Suppressor macrophage (primary cell): Measurements from ENCODE around the gene C10orf105.
A peak's percentile ranks its signal among the peaks of the same experiment; 100 is the strongest.

ENCODE experiments used
- DNase-seq, 4 experiments: peaks; one replicate each; pipeline ENCODE4 v3.0.0-alpha.2; 2020 to 2022

Gene C10orf105

DNA sequence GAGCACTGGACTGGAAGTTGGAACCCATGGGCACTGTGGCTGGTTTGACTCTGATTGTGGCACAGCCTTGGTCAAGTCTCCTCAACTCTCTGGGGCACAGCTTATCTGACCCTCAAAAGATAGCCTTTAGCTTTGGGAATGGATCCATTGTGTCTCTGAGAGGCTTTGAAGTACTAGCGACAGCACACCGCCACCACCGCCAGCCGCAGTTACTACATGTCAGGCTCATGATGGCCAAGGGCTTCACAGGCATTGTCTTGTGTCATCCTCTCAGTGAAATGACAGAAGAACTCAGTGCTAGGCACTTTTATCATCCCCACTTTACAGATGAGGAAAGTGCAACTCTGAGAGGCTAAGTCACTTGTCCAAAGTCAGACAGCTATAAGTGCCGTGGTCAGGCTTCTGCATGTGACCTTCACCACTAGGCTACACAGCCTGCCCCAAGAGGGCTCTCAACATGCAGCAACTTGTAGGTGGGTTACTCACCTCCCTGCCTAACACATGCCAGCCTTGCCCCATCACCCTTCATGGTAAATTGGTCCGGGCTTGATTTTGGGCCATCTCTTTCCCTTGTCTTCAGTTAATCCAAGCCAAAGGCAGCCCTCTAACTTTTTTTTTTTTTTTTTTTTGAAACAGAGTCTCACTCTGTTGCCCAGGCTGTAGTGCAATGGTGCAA lies 44.1 kb downstream of the C10orf105 start:
- no peak for DNase-seq

DNA sequence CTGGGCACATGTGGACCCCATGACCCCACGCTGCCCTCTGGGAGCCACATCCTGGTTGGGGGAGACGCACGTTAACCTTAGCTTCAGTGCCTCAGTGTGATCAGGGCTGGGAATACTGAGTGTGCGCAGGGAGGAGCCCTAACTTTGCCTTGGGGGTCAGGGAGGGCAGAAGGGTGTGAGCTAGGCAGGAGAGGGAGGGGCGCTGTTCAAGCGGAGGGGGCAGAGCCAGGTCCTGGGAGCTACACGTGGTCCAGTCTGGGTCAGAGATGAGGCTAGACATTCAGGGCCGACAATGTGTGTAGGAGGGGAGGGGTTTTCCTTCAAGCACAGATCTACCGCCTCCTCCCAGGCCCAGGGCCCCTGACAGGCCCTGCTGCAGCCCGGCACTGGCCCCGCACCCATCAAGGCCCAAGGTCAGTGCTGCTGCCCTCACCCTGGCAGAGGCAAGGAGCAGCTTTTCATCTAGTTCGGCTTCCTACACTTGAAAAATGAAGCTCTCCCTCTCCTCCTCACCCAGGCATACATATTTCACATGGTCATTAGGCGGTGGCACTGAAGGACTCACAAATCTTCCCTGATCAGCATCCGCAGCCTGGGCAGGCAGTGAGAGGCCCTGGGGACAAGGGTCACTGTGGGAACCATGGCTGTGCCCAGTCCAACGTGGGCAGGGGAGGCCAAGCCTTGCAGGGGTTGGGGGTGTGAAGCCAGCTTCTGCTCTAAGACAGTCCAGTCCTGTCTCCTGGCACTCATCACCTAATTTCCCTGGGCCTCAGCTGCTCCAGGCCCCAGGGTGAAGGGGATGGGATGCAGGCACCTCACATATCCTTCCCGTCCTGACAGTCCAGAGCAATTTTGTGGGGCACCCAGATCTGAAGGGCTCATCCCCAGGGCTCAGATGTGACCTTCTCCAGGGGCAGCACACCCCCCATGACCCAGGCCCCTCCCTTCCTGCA lies 47.3 kb downstream of the C10orf105 start:
- DNase-seq: no peak

DNA sequence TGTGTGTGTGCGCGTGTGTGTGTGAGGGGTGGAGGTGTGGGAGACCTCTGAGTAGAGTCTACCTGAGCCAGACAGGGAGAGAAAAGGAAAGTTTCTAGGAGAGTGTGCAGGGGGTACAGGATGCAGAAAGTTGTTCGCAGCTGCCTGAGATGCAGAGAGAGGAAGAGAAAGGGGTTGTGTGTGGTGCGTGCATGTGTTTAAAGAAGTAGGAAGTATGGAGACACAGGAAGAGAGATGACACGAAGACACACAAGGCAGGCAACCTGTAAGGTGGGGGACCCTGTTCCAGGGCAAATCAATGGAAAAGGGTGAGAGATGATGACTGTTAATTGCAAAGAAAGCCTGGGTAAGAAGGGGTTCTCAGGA lies 52.2 kb downstream of the C10orf105 start:
- DNase-seq: peak; percentile 9 to 57 (median 38)

GRCh38 chr10:71666639-71667386 lies 52.8 kb downstream of the C10orf105 start:
- DNase-seq: peak in 1 of 4 experiments; percentile 38

DNA sequence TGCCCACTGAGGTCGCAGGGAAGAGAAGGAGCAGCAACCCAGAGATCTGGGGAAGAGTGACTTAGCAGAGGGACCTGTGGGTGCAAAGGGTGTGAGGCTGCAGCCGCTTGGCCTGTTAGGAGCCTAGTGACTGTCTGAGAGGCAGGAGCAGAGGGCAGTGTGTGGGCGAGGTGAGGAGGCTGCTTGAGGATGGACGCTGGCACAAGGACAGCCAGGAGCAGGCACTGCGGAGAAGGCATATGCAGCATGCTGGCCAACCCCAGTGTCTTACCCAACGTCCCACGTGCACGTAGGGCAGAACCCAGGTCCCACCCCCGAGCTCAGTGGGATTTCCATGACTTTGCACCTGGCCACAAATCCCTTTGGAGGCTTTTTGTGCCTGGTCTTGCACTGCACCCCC lies 54.1 kb downstream of the C10orf105 start:
- DNase-seq: no peak

DNA sequence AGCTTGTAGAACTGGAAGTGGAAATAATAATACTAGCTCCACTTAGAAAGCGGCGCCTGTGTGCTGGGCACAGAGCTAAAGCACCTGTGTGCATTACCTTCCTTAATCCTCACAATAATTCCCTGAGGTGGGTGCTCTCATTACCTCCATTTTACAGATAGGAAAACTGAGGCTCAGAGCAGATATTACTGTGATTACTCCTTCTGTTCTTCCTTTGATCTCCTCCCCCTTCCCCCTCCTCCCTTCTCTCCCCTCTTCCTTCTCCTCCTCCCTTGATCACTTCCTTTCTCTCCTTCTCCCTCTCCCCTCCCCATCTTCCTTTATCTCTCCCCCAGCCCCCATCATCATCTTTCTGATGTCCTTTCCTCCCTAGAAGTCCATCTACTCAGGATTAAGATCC lies 55.0 kb downstream of the C10orf105 start:
- DNase-seq: no peak

- no peak for DNase-seq
Measured at GRCh38 chr10:71663311-71663710, 56.3 kb downstream of the C10orf105 start.

GRCh38 chr10:71661779-71662336 lies 57.7 kb downstream of the C10orf105 start:
- DNase-seq: no peak
